SK-N-SH (cell line): ENCODE measurements around the gene CCDC28A. TPM values are rescaled to one million over a fixed set of nuclear protein-coding genes. Genes with fewer than 3 reads are reported as not detected.

Experiments
- CTCF ChIA-PET: fragments of 300-600, 350-600 bp; formaldehyde crosslinking; extraction: SDS; loops from one replicate; lab custom pipeline; 2021; lab: Yijun Ruan, JAX
- POLR2A ChIA-PET: fragments of 350-600 bp; sonication (Branson Sonifier 250); formaldehyde crosslinking; extraction: SDS; loops from one replicate; lab custom pipeline; 2020; ENCODE audit warnings: antibody characterized with exemption, inconsistent platforms; lab: Yijun Ruan, JAX
- DNase-seq: peaks from one replicate; pipeline ENCODE4 v3.0.0; 2012
- H2AFZ ChIP-seq: fragments of 200-600 bp; sonication (generic); 2 replicates; pipeline ENCODE4 v1.8.1; 2016; ENCODE audit warnings: antibody characterized with exemption, mild to moderate bottlenecking, low read depth
- H3F3A ChIP-seq: fragments of 200-600 bp; sonication (generic); replicated peaks from 2 replicates; pipeline ENCODE3; 2016; ENCODE audit warnings: antibody characterized with exemption, mild to moderate bottlenecking; ENCODE audit not compliant: insufficient read depth
- H3K27ac ChIP-seq, 2 experiments: fragments of 200-500 bp in 1 of 2; fragments of 200-600 bp in 1 of 2; sonication (Bioruptor generic) in 1 of 2; sonication (generic), shearing (Covaris generic) in 1 of 2; 2 replicates each; pipeline versions ENCODE4 v1.5.1 to v1.6.1; 2014 to 2016; ENCODE audit warnings: low read depth in 2 of 2, inconsistent platforms in 1 of 2, low read length in 1 of 2, mild to moderate bottlenecking in 1 of 2, mixed read lengths in 1 of 2
- H3K27me3 ChIP-seq: fragments of 200-600 bp; sonication (generic), shearing (Covaris generic); 2 replicates; pipeline ENCODE4 v1.6.1; 2016; ENCODE audit warnings: mixed run types; ENCODE audit not compliant: insufficient read depth
- H3K36me3 ChIP-seq, 2 experiments: fragments of 200-500 bp in 1 of 2; fragments of 200-600 bp in 1 of 2; sonication (Bioruptor generic) in 1 of 2; sonication (generic) in 1 of 2; replicated peaks in 1 of 2; 2 replicates each; pipeline versions ENCODE3 to v1.5.1; 2014 to 2016; ENCODE audit warnings: low read length in 1 of 2, mild to moderate bottlenecking in 1 of 2; ENCODE audit not compliant: insufficient read depth in 2 of 2, control insufficient read depth in 1 of 2
- H3K4me1 ChIP-seq, 2 experiments: fragments of 200-500 bp in 1 of 2; fragments of 200-600 bp in 1 of 2; sonication (Bioruptor generic) in 1 of 2; sonication (generic), shearing (Covaris generic) in 1 of 2; 2 replicates each; pipeline versions ENCODE4 v1.5.1 to v1.6.1; 2014 to 2016; ENCODE audit warnings: low read depth in 1 of 2, low read length in 1 of 2, mixed run types in 1 of 2; ENCODE audit not compliant: insufficient read depth in 2 of 2, control insufficient read depth in 1 of 2
- H3K4me2 ChIP-seq: fragments of 200-600 bp; sonication (generic), shearing (Covaris generic); 2 replicates; pipeline ENCODE4 v1.6.1; 2017; ENCODE audit warnings: mixed run types
- H3K4me3 ChIP-seq, 2 experiments: fragments of 200-500 bp in 1 of 2; fragments of 200-600 bp in 1 of 2; sonication (Bioruptor generic) in 1 of 2; sonication (generic), shearing (Covaris generic) in 1 of 2; 2 replicates each; pipeline versions ENCODE4 v1.5.1 to v1.8.1; 2014 to 2016; ENCODE audit warnings: low read depth in 2 of 2, inconsistent platforms in 1 of 2, low read length in 1 of 2, mild to moderate bottlenecking in 1 of 2, mixed read lengths in 1 of 2, moderate library complexity in 1 of 2
- H3K79me2 ChIP-seq: fragments of 200-600 bp; sonication (generic); 2 replicates; pipeline ENCODE4 v1.8.1; 2017; ENCODE audit warnings: mild to moderate bottlenecking; ENCODE audit not compliant: insufficient read depth
- H3K9ac ChIP-seq: fragments of 200-600 bp; sonication (generic); 2 replicates; pipeline ENCODE4 v1.6.1; 2017; ENCODE audit warnings: mixed run types
- H3K9me2 ChIP-seq: fragments of 200-600 bp; sonication (generic); 2 replicates; pipeline ENCODE4 v1.6.1; 2017; ENCODE audit warnings: mixed run types
- H3K9me3 ChIP-seq: fragments of 200-600 bp; sonication (generic); 2 replicates; pipeline ENCODE4 v1.6.1; 2017; ENCODE audit warnings: mixed run types, mild to moderate bottlenecking, moderate library complexity
- H4K20me1 ChIP-seq: fragments of 200-600 bp; sonication (generic); 2 replicates; pipeline ENCODE4 v1.6.1; 2017; ENCODE audit warnings: mild to moderate bottlenecking, mixed run types; ENCODE audit not compliant: insufficient read depth
- CHD2 ChIP-seq: fragments of 150-350 bp; IDR thresholded peaks from 2 replicates; pipeline ENCODE4 v1.6.1; 2018; ENCODE audit warnings: low read length; ENCODE audit not compliant: partially characterized antibody
- CTCF ChIP-seq: fragments of 200-600 bp; sonication (generic); IDR thresholded peaks from 2 replicates; pipeline ENCODE4 v1.6.1; 2017; ENCODE audit warnings: antibody characterized with exemption, mild to moderate bottlenecking, moderate library complexity
- EP300 ChIP-seq, 2 experiments: IDR thresholded peaks; 2 replicates each; pipeline versions ENCODE4 v1.4.0 to v1.6.1; 2012; ENCODE audit warnings: borderline replicate concordance in 1 of 2, low read depth in 1 of 2, low read length in 1 of 2
- EZH2phosphoT487 ChIP-seq: fragments of 200-600 bp; sonication (generic); IDR thresholded peaks from 2 replicates; pipeline ENCODE4 v1.6.1; 2017; ENCODE audit warnings: low read depth, mixed run types, mild to moderate bottlenecking, antibody characterized with exemption, moderate library complexity, borderline replicate concordance
- FOXM1 ChIP-seq: IDR thresholded peaks from 2 replicates; pipeline ENCODE4 v1.4.0; 2012; ENCODE audit warnings: low read depth, mild to moderate bottlenecking
- GABPA ChIP-seq: IDR thresholded peaks from 2 replicates; pipeline ENCODE4 v1.4.0; 2012; ENCODE audit warnings: low read depth, mild to moderate bottlenecking
- GATA2 ChIP-seq: sonication (generic); formaldehyde crosslinking; IDR thresholded peaks from 2 replicates; pipeline ENCODE4 v1.5.0; 2020; ENCODE audit warnings: mild to moderate bottlenecking, missing genetic modification reagents
- IRF3 ChIP-seq: fragments of 150-350 bp; IDR thresholded peaks from 2 replicates; pipeline ENCODE4 v1.6.1; 2016; ENCODE audit warnings: mild to moderate bottlenecking, low read depth, low read length
- JUND ChIP-seq: IDR thresholded peaks from 2 replicates; pipeline ENCODE4 v1.4.0; 2012
- NFIC ChIP-seq: IDR thresholded peaks from 2 replicates; pipeline ENCODE4 v1.4.0; 2012; ENCODE audit warnings: borderline replicate concordance
- PBX3 ChIP-seq: IDR thresholded peaks from 2 replicates; pipeline ENCODE4; 2012
- POLR2AphosphoS5 ChIP-seq: IDR thresholded peaks from 2 replicates; pipeline ENCODE4 v1.6.1; 2012; ENCODE audit warnings: low read depth, low read length
- RCOR1 ChIP-seq: fragments of 150-350 bp; IDR thresholded peaks from 2 replicates; pipeline ENCODE4 v1.6.1; 2017; ENCODE audit warnings: antibody characterized with exemption, low read length
- RFX5 ChIP-seq: IDR thresholded peaks from 2 replicates; pipeline ENCODE4 v1.6.1; 2012; ENCODE audit warnings: mild to moderate bottlenecking, improper control_type of control experiment, low read length
- SIN3A ChIP-seq: IDR thresholded peaks from 2 replicates; pipeline ENCODE4 v1.6.1; 2012; ENCODE audit warnings: low read depth, mild to moderate bottlenecking, low read length, moderate library complexity, borderline replicate concordance
- SMC3 ChIP-seq: IDR thresholded peaks from 2 replicates; pipeline ENCODE4 v1.6.1; 2012; ENCODE audit warnings: low read depth, low read length, improper control_type of control experiment
- TAF1 ChIP-seq: IDR thresholded peaks from 2 replicates; pipeline ENCODE4 v1.6.1; 2012; ENCODE audit warnings: low read depth, mild to moderate bottlenecking, low read length, moderate library complexity, borderline replicate concordance
- TCF12 ChIP-seq: IDR thresholded peaks from 2 replicates; pipeline ENCODE4 v1.4.0; 2012
- TEAD4 ChIP-seq: IDR thresholded peaks from 2 replicates; pipeline ENCODE4 v1.4.0; 2012; ENCODE audit warnings: mild to moderate bottlenecking, borderline replicate concordance; ENCODE audit not compliant: insufficient read depth
- USF1 ChIP-seq: IDR thresholded peaks from 2 replicates; pipeline ENCODE4 v1.4.0; 2012; ENCODE audit warnings: low read depth, borderline replicate concordance
- YY1 ChIP-seq: IDR thresholded peaks from 2 replicates; pipeline ENCODE4 v1.4.0; 2012; ENCODE audit warnings: low read depth, mild to moderate bottlenecking
- WGBS: methylation state at CpG from one replicate; pipeline ENCODE4 v1.1.6; 2017; ENCODE audit warnings: low lambda C conversion rate; 5-methylcytosine and 5-hydroxymethylcytosine counted together
- polyA plus RNA-seq, 3 experiments: library from polyadenylated mRNA; depleted of rRNA; stranded (reverse); fragments of >200 nt; gene quantifications; 2 replicates each; pipeline ENCODE4 v1.2.3, GENCODE V29; 2012

Gene CCDC28A
- polyA plus RNA-seq, 1 of the 3 experiments (the other 2 are of a cell fraction) = 11.4 TPM

- Histone ChIP-seq H4K20me1 (no peaks in the 10 kb centered on the region), H3K9me3 (no peaks in the 10 kb centered on the region), H3F3A (peaks cover 3% of the 10 kb centered on the region), H3K4me1 (no peaks in the 10 kb centered on the region), H3K27ac (no peak overlapping the region), H3K4me2 (no peak overlapping the region), H3K79me2 (no peaks in the 10 kb centered on the region), H3K27me3 (no peaks in the 10 kb centered on the region), H3K4me3 (no peak overlapping the region), H3K9me2 (no peaks in the 10 kb centered on the region), H2AFZ (no peak overlapping the region), H3K36me3 (peaks cover 0 to under 1% of the 10 kb centered on the region in 2 experiments), H3K9ac (no peak overlapping the region)
- POLR2A ChIA-PET = no interaction called here
- TF ChIP-seq RFX5 (no peak), RCOR1 (no peak), CTCF (no peak), USF1 (no peak), TCF12 (no peak), FOXM1 (no peak), IRF3 (no peak), SMC3 (no peak)
- DNase-seq = no peak
- 68% methylated on average over 4 of the region's 4 CpGs for WGBS
- CTCF ChIA-PET = no interaction called here
Measured at GRCh38 chr6:138797806-138798446, 24.4 kb downstream of the CCDC28A start.

GRCh38 chr6:138800377-138801150 is 27.0 kb downstream of the CCDC28A start:
- CTCF ChIA-PET = interaction anchor here (1.1 to 1.4 kb wide), 2 partner anchors 10 to 188 kb away, joined by 3 read pairs; no protein-coding TSS in a partner anchor
- H3K4me3 ChIP-seq = no peak overlapping the region
- no peaks in the 10 kb centered on the region for H3K9me2 ChIP-seq
- no peaks in the 10 kb centered on the region for H4K20me1 ChIP-seq
- POLR2A ChIA-PET = no interaction called here
- no peak overlapping the region for H3K9ac ChIP-seq
- no peaks in the 10 kb centered on the region for H3K79me2 ChIP-seq
- H3K27me3 ChIP-seq = no peaks in the 10 kb centered on the region
- no peaks in the 10 kb centered on the region for H3K36me3 ChIP-seq
- peak overlapping the region in 1 of 2 experiments; percentile 16; a peak in 1 of 4 replicates for H3K27ac ChIP-seq
- H2AFZ ChIP-seq = no peak overlapping the region
- no peaks in the 10 kb centered on the region for H3K4me1 ChIP-seq
- H3K4me2 ChIP-seq = no peak overlapping the region
- H3K9me3 ChIP-seq = no peaks in the 10 kb centered on the region
- peak; percentile 22 for DNase-seq
- 32% methylated on average over 2 of the region's 2 CpGs for WGBS
- H3F3A ChIP-seq = peaks cover 3% of the 10 kb centered on the region
- TF ChIP-seq NFIC (no peak), YY1 (no peak), PBX3 (peak; percentile 25; the same call in 1 of the 2 replicates), EP300 (IDR thresholded peaks at IDR 0.05; ENCODE audit: borderline replicate concordance in 1 of 2, low read depth in 1 of 2, low read length in 1 of 2) (no peak), TAF1 (no peak), SIN3A (no peak), TEAD4 (no peak), RCOR1 (peak; percentile 34; the same call in 1 of the 2 replicates), SMC3 (no peak), JUND (no peak), GATA2 (no peak), CHD2 (no peak), EZH2phosphoT487 (no peak), POLR2AphosphoS5 (no peak), GABPA (no peak)
